Measurements from ENCODE around the gene TTC28.

The TTC28 gene

DNA sequence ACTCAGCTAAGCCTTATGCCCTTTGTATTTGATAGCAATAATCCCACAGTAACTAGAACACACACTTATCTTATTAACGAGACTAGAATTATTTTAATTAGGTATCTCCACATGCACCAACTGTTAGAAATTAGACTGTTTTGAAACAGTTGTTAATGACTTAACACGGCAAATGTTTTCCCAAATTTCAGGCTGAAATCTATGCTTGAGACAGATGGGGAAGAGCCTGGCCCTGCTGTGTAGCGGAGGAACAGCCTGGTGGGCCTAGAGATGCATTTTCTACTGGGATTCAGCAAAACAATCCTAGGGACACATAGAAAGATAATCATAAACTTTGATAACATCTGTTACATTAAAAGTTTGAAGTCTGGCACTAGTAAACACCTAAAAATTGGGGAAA lies 273.4 kb downstream of the TTC28 start:
- peaks cover 96% of the 10 kb centered on the region for H3K79me2 ChIP-seq (ENCODE audit: insufficient read depth, low read length)
- H3K36me3 ChIP-seq (ENCODE audit: insufficient read depth, low read length), result peaks cover 27% of the 10 kb centered on the region; the same call in 1 of the 2 replicates
- no peak overlapping the region for H3K4me2 ChIP-seq (ENCODE audit: low read depth, low read length, poor library complexity, severe bottlenecking)
- H3K27me3 ChIP-seq (ENCODE audit: insufficient read depth, low read length, poor library complexity, severe bottlenecking), result no peaks in the 10 kb centered on the region
- H3K4me3 ChIP-seq (ENCODE audit: low read length, poor library complexity, severe bottlenecking), result no peak overlapping the region
- no peaks in the 10 kb centered on the region for H3F3A ChIP-seq (ENCODE audit: low read depth)
- H3K9me3 ChIP-seq (ENCODE audit: insufficient read depth, low read depth, low read length), result no peaks in the 10 kb centered on the region
- no peaks in the 10 kb centered on the region for H3K9me2 ChIP-seq (replicated peaks; ENCODE audit: low read depth, low read length)
- H4K20me1 ChIP-seq (ENCODE audit: insufficient read depth, low read length, poor library complexity, severe bottlenecking), result peaks cover 40% of the 10 kb centered on the region
- H2AFZ ChIP-seq (ENCODE audit: low read length), result no peak overlapping the region
- no peak for TF ChIP-seq EZH2phosphoT487 (IDR thresholded peaks at IDR 0.05; ENCODE audit: borderline replicate concordance)
- TF ChIP-seq, protein P1, sequence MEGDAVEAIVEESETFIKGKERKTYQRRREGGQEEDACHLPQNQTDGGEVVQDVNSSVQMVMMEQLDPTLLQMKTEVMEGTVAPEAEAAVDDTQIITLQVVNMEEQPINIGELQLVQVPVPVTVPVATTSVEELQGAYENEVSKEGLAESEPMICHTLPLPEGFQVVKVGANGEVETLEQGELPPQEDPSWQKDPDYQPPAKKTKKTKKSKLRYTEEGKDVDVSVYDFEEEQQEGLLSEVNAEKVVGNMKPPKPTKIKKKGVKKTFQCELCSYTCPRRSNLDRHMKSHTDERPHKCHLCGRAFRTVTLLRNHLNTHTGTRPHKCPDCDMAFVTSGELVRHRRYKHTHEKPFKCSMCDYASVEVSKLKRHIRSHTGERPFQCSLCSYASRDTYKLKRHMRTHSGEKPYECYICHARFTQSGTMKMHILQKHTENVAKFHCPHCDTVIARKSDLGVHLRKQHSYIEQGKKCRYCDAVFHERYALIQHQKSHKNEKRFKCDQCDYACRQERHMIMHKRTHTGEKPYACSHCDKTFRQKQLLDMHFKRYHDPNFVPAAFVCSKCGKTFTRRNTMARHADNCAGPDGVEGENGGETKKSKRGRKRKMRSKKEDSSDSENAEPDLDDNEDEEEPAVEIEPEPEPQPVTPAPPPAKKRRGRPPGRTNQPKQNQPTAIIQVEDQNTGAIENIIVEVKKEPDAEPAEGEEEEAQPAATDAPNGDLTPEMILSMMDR (conservative IDR thresholded peaks at IDR 0.05; ENCODE audit: low read length), result no peak
- no peak overlapping the region for H3K9ac ChIP-seq (ENCODE audit: low read depth, low read length, poor library complexity, severe bottlenecking)
- H3K4me1 ChIP-seq (ENCODE audit: insufficient read depth, low read length, poor library complexity, severe bottlenecking), result peaks cover 6% of the 10 kb centered on the region

DNA sequence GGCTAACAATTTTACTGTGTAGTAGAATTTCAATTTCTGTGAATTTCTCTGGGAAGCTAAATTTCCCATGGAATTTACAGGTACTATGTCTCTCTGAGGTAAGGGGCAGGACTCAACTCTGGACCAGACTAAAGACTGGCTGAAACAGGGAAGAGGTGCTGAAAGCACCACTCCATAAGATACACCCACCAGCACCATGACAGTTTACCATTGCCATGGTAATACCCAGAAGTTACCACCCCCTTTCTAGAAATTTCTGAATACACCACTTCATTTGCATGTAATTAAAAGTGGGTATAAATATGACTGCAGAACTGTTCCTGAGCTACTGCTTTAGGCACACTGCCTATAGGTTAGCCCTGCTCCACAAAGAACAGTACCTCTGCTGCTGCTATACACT lies 274.1 kb downstream of the TTC28 start:
- H3K4me1 ChIP-seq (ENCODE audit: insufficient read depth, low read length, poor library complexity, severe bottlenecking), result peaks cover 5% of the 10 kb centered on the region
- H3K9me3 ChIP-seq (ENCODE audit: insufficient read depth, low read depth, low read length), result no peaks in the 10 kb centered on the region
- H4K20me1 ChIP-seq (ENCODE audit: insufficient read depth, low read length, poor library complexity, severe bottlenecking), result peaks cover 42% of the 10 kb centered on the region
- no peak overlapping the region for H3K4me2 ChIP-seq (ENCODE audit: low read depth, low read length, poor library complexity, severe bottlenecking)
- no peak overlapping the region for H2AFZ ChIP-seq (ENCODE audit: low read length)
- H3K9me2 ChIP-seq (replicated peaks; ENCODE audit: low read depth, low read length), result no peaks in the 10 kb centered on the region
- no peaks in the 10 kb centered on the region for H3K27me3 ChIP-seq (ENCODE audit: insufficient read depth, low read length, poor library complexity, severe bottlenecking)
- TF ChIP-seq, protein P1 (conservative IDR thresholded peaks at IDR 0.05; ENCODE audit: low read length), result no peak
- TF ChIP-seq EZH2phosphoT487 (IDR thresholded peaks at IDR 0.05; ENCODE audit: borderline replicate concordance), result no peak
- H3K79me2 ChIP-seq (ENCODE audit: insufficient read depth, low read length), result peaks cover 94% of the 10 kb centered on the region
- peaks cover 31% of the 10 kb centered on the region; the same call in 1 of the 2 replicates for H3K36me3 ChIP-seq (ENCODE audit: insufficient read depth, low read length)
- no peak overlapping the region for H3K4me3 ChIP-seq (ENCODE audit: low read length, poor library complexity, severe bottlenecking)
- no peaks in the 10 kb centered on the region for H3F3A ChIP-seq (ENCODE audit: low read depth)
- H3K9ac ChIP-seq (ENCODE audit: low read depth, low read length, poor library complexity, severe bottlenecking), result no peak overlapping the region

GRCh38 chr22:28402539-28402938 lies 277.1 kb downstream of the TTC28 start:
- H3K27me3 ChIP-seq (ENCODE audit: insufficient read depth, low read length, poor library complexity, severe bottlenecking), result no peaks in the 10 kb centered on the region

More at GRCh38 chr22:28402539-28402938, 277.1 kb downstream of the TTC28 start:
- Histone ChIP-seq H3K9ac (ENCODE audit: low read depth, low read length, poor library complexity, severe bottlenecking) (no peak overlapping the region), H2AFZ (ENCODE audit: low read length) (no peak overlapping the region), H3K4me3 (ENCODE audit: low read length, poor library complexity, severe bottlenecking) (no peak overlapping the region), H3K36me3 (ENCODE audit: insufficient read depth, low read length) (peaks cover 23% of the 10 kb centered on the region), H3K9me3 (ENCODE audit: insufficient read depth, low read depth, low read length) (no peaks in the 10 kb centered on the region), H3K4me1 (ENCODE audit: insufficient read depth, low read length, poor library complexity, severe bottlenecking) (peaks cover 9% of the 10 kb centered on the region), H3F3A (ENCODE audit: low read depth) (no peaks in the 10 kb centered on the region), H3K4me2 (ENCODE audit: low read depth, low read length, poor library complexity, severe bottlenecking) (no peak overlapping the region), H4K20me1 (ENCODE audit: insufficient read depth, low read length, poor library complexity, severe bottlenecking) (peaks cover 56% of the 10 kb centered on the region), H3K79me2 (ENCODE audit: insufficient read depth, low read length) (peaks cover 95% of the 10 kb centered on the region), H3K9me2 (replicated peaks; ENCODE audit: low read depth, low read length) (no peaks in the 10 kb centered on the region)
- TF ChIP-seq EZH2phosphoT487 (IDR thresholded peaks at IDR 0.05; ENCODE audit: borderline replicate concordance), result no peak
- TF ChIP-seq, protein P1 (conservative IDR thresholded peaks at IDR 0.05; ENCODE audit: low read length), result no peak

Data from Loucy (cell line).